GM10266 (cell line): Measurements from ENCODE around the gene ASB18.

Experiments used
- DNase-seq: peaks from one replicate; pipeline ENCODE4 v3.0.0; 2012; ENCODE audit errors: extremely low spot score
- TF ChIP-seq, protein P1 (sequence below): IDR thresholded peaks from 2 replicates; pipeline ENCODE4 v1.5.1; 2012; ENCODE audit warnings: mild to moderate bottlenecking, low read depth; ENCODE audit not compliant: control insufficient read depth, insufficient read depth; ENCODE audit errors: missing control alignments

The ASB18 gene

DNA sequence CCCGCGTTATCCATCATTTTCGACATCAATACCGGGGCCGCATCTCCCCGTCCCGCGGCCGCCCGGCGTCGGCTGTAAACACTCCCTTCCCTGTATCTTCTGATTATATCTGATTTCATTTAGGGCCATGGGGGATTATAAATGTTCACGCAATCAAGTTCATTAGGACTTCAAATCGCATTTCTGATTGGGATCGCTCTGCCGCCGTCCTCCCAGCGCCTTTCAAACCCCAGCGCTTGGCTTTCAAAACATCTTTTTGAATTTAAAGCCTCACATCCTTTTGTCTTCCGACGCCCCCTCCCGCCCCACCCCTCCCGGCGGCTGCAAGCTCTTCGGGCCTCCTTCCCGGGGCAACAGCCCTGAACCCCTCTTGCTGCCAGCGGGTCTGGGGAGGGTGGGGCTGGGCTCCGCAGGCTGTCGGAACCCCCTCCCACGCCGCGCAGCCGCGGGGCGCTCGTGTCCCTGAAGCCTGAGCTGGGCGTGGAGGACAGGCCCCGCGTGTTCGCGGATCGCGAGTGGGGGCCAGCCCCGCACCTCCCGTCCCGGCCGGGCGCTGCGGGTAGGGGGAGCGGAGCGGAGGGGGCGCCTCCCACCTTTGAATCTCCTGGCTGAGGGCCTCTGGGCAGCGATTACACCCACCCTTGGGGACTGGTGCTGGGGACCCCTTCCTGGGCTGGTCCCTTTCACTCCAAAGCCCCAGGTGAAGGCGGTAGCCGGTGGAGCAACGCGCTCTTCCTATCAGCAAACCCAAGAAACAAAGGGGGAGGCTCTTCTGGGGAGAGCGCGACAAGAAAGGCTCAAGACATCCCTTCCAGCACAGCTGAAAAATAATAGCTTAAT is 84.8 kb downstream of the ASB18 start:
- TF ChIP-seq, protein P1, sequence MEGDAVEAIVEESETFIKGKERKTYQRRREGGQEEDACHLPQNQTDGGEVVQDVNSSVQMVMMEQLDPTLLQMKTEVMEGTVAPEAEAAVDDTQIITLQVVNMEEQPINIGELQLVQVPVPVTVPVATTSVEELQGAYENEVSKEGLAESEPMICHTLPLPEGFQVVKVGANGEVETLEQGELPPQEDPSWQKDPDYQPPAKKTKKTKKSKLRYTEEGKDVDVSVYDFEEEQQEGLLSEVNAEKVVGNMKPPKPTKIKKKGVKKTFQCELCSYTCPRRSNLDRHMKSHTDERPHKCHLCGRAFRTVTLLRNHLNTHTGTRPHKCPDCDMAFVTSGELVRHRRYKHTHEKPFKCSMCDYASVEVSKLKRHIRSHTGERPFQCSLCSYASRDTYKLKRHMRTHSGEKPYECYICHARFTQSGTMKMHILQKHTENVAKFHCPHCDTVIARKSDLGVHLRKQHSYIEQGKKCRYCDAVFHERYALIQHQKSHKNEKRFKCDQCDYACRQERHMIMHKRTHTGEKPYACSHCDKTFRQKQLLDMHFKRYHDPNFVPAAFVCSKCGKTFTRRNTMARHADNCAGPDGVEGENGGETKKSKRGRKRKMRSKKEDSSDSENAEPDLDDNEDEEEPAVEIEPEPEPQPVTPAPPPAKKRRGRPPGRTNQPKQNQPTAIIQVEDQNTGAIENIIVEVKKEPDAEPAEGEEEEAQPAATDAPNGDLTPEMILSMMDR = no peak
- DNase-seq = no peak

DNA sequence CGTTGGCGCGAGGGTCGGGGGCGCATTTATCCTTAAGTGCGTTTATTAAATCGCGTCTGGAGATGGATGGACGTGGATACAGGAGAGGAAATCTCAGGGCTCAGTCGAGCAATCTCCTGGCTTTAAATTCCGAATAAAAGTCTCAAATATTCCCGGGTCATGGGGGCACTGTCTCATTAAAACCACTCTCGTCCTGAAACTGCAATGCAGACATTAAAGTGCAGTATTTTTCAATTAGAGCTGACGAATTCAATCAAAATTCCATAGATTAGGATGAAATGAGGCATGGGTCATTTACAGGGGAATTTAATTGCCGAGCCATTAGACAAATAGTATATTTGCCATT is 85.3 kb downstream of the ASB18 start:
- TF ChIP-seq, protein P1 = no peak
- DNase-seq = no peak

DNA sequence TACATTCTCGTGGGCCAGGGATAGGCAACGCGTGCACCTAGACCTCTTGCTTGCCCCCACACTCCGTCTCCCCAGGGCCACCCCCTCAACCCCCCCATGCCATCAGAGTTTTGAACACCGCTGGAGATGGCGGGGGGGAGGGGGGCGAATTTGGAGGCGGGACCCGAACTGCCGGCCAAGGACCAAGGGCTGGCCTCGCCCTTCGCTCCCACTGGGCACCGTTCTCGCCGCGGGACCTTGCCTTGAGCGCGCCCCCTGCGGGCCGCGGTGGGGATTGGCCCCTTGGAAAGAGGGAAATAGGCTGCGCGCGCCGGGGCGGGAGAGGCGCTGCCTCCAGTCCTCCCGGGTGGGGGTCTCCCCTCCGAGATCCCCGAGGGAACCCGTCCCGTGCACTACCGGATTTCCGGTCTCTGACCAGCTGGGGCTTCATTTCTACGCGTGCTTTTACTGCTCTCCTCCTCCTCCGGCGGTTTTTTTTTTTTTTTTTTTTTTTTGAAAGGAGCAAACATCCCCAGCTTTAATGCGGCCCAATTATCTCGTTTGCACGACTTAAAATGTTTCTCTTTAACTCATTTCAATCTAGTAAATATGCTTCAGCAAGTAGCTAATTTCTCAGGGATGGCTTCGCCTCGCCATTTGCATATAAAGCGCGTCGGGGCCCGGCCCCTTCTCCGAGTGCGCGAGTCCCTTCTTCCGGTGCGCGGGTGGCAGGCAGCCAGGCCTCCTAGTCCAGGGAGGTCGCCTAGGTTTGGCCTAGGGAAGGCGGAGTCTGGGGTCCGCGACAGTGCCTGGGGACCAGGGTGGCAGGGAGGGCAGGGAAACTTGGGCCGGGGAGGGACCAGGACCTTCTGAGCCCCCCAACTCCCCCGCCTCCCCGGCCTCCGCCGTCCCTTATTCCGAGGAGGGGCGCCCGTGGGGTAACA is 86.0 kb downstream of the ASB18 start:
- TF ChIP-seq, protein P1 = peak; percentile 68
- peak; percentile 74 for DNase-seq

DNA sequence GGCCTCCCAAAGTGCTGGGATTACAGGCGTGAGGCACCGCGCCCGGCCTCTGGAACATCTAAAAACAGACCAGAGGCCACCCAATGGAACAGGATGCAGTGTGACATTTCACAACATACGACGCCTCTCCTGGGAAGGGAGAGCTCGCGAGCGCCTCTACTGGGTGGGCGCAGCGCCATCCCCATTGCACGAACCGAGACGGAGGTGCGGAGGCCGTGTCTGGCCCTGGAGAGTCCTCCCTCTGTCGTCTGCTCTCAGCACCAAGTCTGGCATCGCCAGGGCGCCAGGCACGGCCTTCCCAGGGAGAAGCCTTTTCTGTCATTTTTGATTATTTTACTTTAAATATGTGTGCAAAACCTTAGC is 86.6 kb downstream of the ASB18 start:
- DNase-seq = peak; percentile 59
- TF ChIP-seq, protein P1 = no peak

DNA sequence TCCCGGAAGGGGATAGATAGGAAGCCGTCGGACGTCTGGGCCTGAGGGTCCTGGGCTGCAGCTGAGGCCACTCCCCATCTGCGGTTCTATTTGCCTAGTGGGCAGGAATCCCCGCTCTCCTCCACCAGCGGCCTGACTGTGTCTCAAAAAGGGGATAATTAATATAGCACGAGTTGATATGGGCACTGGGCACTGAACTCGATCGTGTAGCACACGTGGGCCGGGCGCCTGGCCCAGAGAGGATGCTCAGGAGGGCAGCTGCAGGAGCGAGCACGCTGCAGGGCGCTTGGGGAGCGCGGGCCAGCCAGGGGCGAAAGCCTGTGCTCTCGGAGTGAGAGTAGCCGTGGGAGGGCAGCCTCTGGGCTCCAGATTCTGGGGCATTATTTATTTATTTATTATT is 87.3 kb downstream of the ASB18 start:
- DNase-seq = no peak
- TF ChIP-seq, protein P1 = no peak

DNA sequence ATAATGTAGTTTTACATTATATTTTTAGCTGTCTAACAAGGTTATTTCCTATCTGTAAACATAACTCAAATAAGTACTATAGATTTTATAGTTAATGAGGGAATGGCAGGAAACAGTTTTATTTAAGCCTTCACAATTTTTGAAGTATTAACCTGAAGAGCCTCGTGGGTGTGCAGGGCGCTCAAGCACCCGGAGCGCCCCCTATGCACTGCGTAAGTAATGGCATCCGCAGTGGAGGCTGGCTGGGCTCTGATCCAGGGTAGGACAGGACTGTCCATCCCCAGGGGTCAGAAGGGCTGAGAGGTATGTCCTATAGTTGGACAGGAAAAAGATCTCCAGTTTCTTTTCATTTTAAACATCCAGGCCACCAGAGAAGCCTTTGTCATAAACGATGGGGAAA is 87.8 kb downstream of the ASB18 start:
- TF ChIP-seq, protein P1 = peak; percentile 54
- DNase-seq = peak; percentile 62
